Neutrophil (primary cell): ENCODE data around the gene ZFAND3.

Source experiments
- H3K27ac ChIP-seq: fragments of 200-600 bp; sonication (generic); 2 replicates; pipeline ENCODE4 v1.5.1; 2016; ENCODE audit warnings: mild to moderate bottlenecking, moderate library complexity
- H3K27me3 ChIP-seq: fragments of 200-600 bp; sonication (generic); 2 replicates; pipeline ENCODE4 v1.6.0; 2016; ENCODE audit warnings: mild to moderate bottlenecking
- H3K36me3 ChIP-seq: fragments of 200-600 bp; sonication (generic); 2 replicates; pipeline ENCODE4 v1.5.1; 2017
- H3K4me1 ChIP-seq, 2 experiments: fragments of 200-600 bp in 1 of 2; sonication (generic) in 1 of 2; 1 replicate in 1 of 2; 2 replicates in 1 of 2; pipeline versions ENCODE4 v1.5.1 to v1.6.1; 2013 to 2016; ENCODE audit warnings: low read depth in 1 of 2, low read length in 1 of 2, mild to moderate bottlenecking in 1 of 2, moderate library complexity in 1 of 2; ENCODE audit not compliant: control insufficient read depth in 1 of 2, insufficient read depth in 1 of 2
- H3K4me3 ChIP-seq, 2 experiments: fragments of 200-600 bp in 1 of 2; sonication (generic) in 1 of 2; 1 replicate in 1 of 2; 2 replicates in 1 of 2; pipeline ENCODE4 v1.5.1; 2013 to 2016; ENCODE audit warnings: low read depth in 1 of 2, low read length in 1 of 2, mild to moderate bottlenecking in 1 of 2, moderate library complexity in 1 of 2
- H3K9me3 ChIP-seq: fragments of 200-600 bp; sonication (generic); 2 replicates; pipeline ENCODE4 v1.5.1; 2016
- CTCF ChIP-seq: fragments of 200-600 bp; sonication (generic); IDR thresholded peaks from 2 replicates; pipeline ENCODE4 v1.5.1; 2016; ENCODE audit warnings: antibody characterized with exemption

Gene ZFAND3

GRCh38 chr6:38146734-38147027 lies 327.2 kb downstream of the ZFAND3 start:
- Histone ChIP-seq H3K4me1 (no peaks in the 10 kb centered on the region), H3K27me3 (no peaks in the 10 kb centered on the region), H3K36me3 (peaks cover 53% of the 10 kb centered on the region), H3K27ac (no peak overlapping the region), H3K9me3 (no peaks in the 10 kb centered on the region), H3K4me3 (no peak overlapping the region)
- TF ChIP-seq CTCF, result no peak

GRCh38 chr6:38148606-38149005 lies 329.1 kb downstream of the ZFAND3 start:
- Histone ChIP-seq H3K36me3 (peaks cover 57% of the 10 kb centered on the region), H3K27me3 (no peaks in the 10 kb centered on the region), H3K9me3 (no peaks in the 10 kb centered on the region), H3K4me1 (no peaks in the 10 kb centered on the region), H3K4me3 (no peak overlapping the region), H3K27ac (no peak overlapping the region)
- no peak for TF ChIP-seq CTCF

GRCh38 chr6:38149531-38149930 lies 330.0 kb downstream of the ZFAND3 start:
- no peak overlapping the region for H3K4me3 ChIP-seq
- peaks cover 64% of the 10 kb centered on the region for H3K36me3 ChIP-seq
- H3K4me1 ChIP-seq, result peaks cover 2 to 8% of the 10 kb centered on the region in 2 experiments
- no peak overlapping the region for H3K27ac ChIP-seq
- TF ChIP-seq CTCF, result no peak
- H3K27me3 ChIP-seq, result no peaks in the 10 kb centered on the region
- no peaks in the 10 kb centered on the region for H3K9me3 ChIP-seq

GRCh38 chr6:38150021-38150420 lies 330.5 kb downstream of the ZFAND3 start:
- H3K27me3 ChIP-seq, result no peaks in the 10 kb centered on the region
- TF ChIP-seq CTCF, result no peak
- H3K9me3 ChIP-seq, result no peaks in the 10 kb centered on the region
- H3K36me3 ChIP-seq, result peaks cover 61% of the 10 kb centered on the region
- H3K27ac ChIP-seq, result no peak overlapping the region
- H3K4me1 ChIP-seq, result peaks cover 7 to 13% of the 10 kb centered on the region in 2 experiments
- H3K4me3 ChIP-seq, result no peak overlapping the region

- no peak for TF ChIP-seq CTCF
- H3K9me3 ChIP-seq, result no peaks in the 10 kb centered on the region
- H3K4me3 ChIP-seq, result no peak overlapping the region
- H3K27ac ChIP-seq, result no peak overlapping the region
- peaks cover 15 to 21% of the 10 kb centered on the region in 2 experiments for H3K4me1 ChIP-seq
- H3K27me3 ChIP-seq, result no peaks in the 10 kb centered on the region
- peaks cover 53% of the 10 kb centered on the region for H3K36me3 ChIP-seq
These were observed 331.3 kb downstream of the ZFAND3 start for GRCh38 chr6:38150681-38151296.
